Naive thymus-derived CD8-positive, alpha-beta T cell (primary cell): ENCODE data around the gene C21orf58. TPM values are rescaled to one million over a fixed set of nuclear protein-coding genes. Genes with fewer than 3 reads are reported as not detected.

Source experiments
- ATAC-seq, 2 donors: fragments of 150-1000 bp; cut with Tn5 transposase in 1 of 2; sonication (Bioruptor Pico), chemical (Tn5 transposase) in 1 of 2; 1 replicate in 1 of 2; 2 replicates in 1 of 2; pipeline ENCODE4 v1.10.0; 2021; ENCODE audit warnings: mild to moderate bottlenecking in 2 of 2, moderate library complexity in 2 of 2
- POLR2A ChIA-PET: fragments of 350-600 bp; sonication (Branson Sonifier 250); formaldehyde crosslinking; loops from one replicate; lab custom pipeline; 2021; ENCODE audit warnings: antibody characterized with exemption; lab: Charles Lee
- DNase-seq, 10 donors: peaks; one replicate each; pipeline versions ENCODE4 v3.0.0 to v3.0.0-alpha.2; 2020 to 2022
- H3K27ac Mint-ChIP-seq, 10 donors: one replicate each; pipeline ENCODE4 v1.8.0; 2020 to 2022; ENCODE audit warnings: mild to moderate bottlenecking in 10 of 10, mixed read lengths in 10 of 10, moderate library complexity in 4 of 10, inconsistent platforms in 1 of 10
- H3K27me3 Mint-ChIP-seq, 5 donors: one replicate each; pipeline ENCODE4 v1.8.0; 2021 to 2022; ENCODE audit warnings: mixed read lengths in 5 of 5
- H3K36me3 Mint-ChIP-seq, 3 donors: one replicate each; pipeline ENCODE4 v1.8.0; 2020 to 2022; ENCODE audit warnings: mixed read lengths in 3 of 3, mild to moderate bottlenecking in 2 of 3, inconsistent platforms in 1 of 3
- H3K4me1 Mint-ChIP-seq, 4 donors: one replicate each; pipeline ENCODE4 v1.8.0; 2021 to 2022; ENCODE audit warnings: mixed read lengths in 4 of 4
- H3K4me3 Mint-ChIP-seq, 10 donors: one replicate each; pipeline ENCODE4 v1.8.0; 2020 to 2022; ENCODE audit warnings: mild to moderate bottlenecking in 10 of 10, mixed read lengths in 10 of 10, moderate library complexity in 6 of 10, inconsistent platforms in 1 of 10
- H3K9me3 Mint-ChIP-seq, 9 donors: one replicate each; pipeline ENCODE4 v1.8.0; 2020 to 2022; ENCODE audit warnings: mixed read lengths in 9 of 9, mild to moderate bottlenecking in 3 of 9, inconsistent platforms in 1 of 9, moderate library complexity in 1 of 9
- polyA plus RNA-seq, 3 donors: library from polyadenylated mRNA; unstranded; fragments of 300-500 nt; fragmentation: Illumina TruSeq; gene quantifications; one replicate each; pipeline ENCODE4 v1.2.3, GENCODE V29; 2021
- total RNA-seq, 8 experiments: library from RNA in 2 of 8; stranded (reverse) in 2 of 8; gene quantifications; one replicate each; pipeline ENCODE4 v1.2.3 and lab custom pipeline; 2021 to 2026

C21orf58 gene
- total and polyA plus RNA-seq, 5 experiments from 2014 or later = 0.44 to 7.3 (median 1.2) TPM

GRCh38 chr21:46299167-46299566 is 24.5 kb downstream of the C21orf58 start:
- Mint-ChIP-seq H3K27ac (peak overlapping the region in 1 of 10 donors; percentile 15), H3K36me3 (peaks cover 0 to 5% (median 1%) of the 10 kb centered on the region in 3 donors), H3K27me3 (peaks cover 0 to 2% (median 0%) of the 10 kb centered on the region in 5 donors), H3K9me3 (peaks cover 0 to 4% (median 0%) of the 10 kb centered on the region in 9 donors), H3K4me1 (peaks cover 5 to 22% (median 13%) of the 10 kb centered on the region in 4 donors), H3K4me3 (peak overlapping the region in 5 of 10 donors; percentile 15 to 64 (median 40))
- ATAC-seq (no peak), DNase-seq (no peak)
- POLR2A ChIA-PET = no interaction called here

- POLR2A ChIA-PET = interaction anchor here (1.0 kb wide), 1 partner anchor 128 kb away, joined by 3 read pairs; no protein-coding TSS in a partner anchor
- DNase-seq = peak in 3 of 10 donors; percentile 15 to 20 (median 15)
- Mint-ChIP-seq H3K27ac (peak overlapping the region in 6 of 10 donors; percentile 11 to 94 (median 76)), H3K9me3 (peaks cover 0 to 4% (median 0%) of the 10 kb centered on the region in 9 donors), H3K4me1 (peaks cover 5 to 22% (median 13%) of the 10 kb centered on the region in 4 donors), H3K27me3 (peaks cover 0 to 2% (median 0%) of the 10 kb centered on the region in 5 donors), H3K4me3 (peak overlapping the region; percentile 57 to 91 (median 71)), H3K36me3 (peaks cover 0 to 2% (median 0%) of the 10 kb centered on the region in 3 donors)
- ATAC-seq = peak; percentile 33 to 45
Observed at GRCh38 chr21:46297338-46298271, 26.1 kb downstream of the C21orf58 start.

DNA sequence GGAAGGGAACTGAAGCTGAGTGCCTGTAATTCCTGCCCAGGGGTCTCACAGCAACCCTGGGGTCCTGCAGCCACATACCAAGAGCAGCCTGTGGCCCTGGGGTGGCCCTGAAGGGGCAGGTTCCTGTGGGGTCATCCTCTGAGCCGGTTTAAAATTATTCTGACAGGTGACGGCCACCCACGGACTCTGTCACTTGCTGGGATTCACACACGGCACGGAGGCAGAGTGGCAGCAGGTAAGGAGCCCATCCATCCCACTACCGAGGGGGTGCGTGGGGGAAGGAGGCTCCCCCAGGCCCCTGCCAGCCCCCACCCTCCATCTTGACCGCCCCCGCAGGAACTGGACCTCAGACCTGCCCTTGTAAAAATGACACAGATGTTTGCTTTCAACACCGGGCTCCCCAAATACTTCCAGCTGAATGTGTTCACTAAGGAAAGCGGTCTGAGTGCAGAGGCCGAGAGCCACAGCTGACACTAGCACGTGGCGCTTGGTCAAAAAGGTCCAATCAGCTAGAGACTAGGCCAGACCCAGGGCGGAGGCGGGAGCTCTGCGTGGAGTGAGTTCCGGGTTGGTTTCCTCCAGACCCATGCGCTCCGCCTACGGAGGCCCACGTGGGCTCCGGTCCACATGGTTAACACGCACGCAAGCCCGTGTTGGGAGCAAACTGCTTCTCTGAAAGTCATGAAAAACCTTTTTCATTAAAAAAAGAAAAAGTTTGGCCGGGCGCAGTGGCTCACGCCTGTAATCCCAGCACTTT is 27.5 kb downstream of the C21orf58 start:
- POLR2A ChIA-PET = interaction anchor here (0.6 to 1.2 kb wide), 4 partner anchors 11 to 219 kb away, joined by 3 to 7 read pairs (median 4); partner anchors contain the start of genes MCM3AP and YBEY

GRCh38 chr21:46295177-46295770 is 28.4 kb downstream of the C21orf58 start:
- Mint-ChIP-seq H3K27ac (peak overlapping the region in 4 of 10 donors; percentile 24 to 72 (median 48)), H3K4me1 (peaks cover 7 to 29% (median 15%) of the 10 kb centered on the region in 4 donors), H3K4me3 (peak overlapping the region in 3 of 10 donors; percentile 7 to 64 (median 26)), H3K27me3 (peaks cover 0 to 2% (median 0%) of the 10 kb centered on the region in 5 donors), H3K9me3 (peaks cover 0 to 4% (median 0%) of the 10 kb centered on the region in 9 donors), H3K36me3 (peaks cover 0 to 12% (median 9%) of the 10 kb centered on the region in 3 donors)
- ATAC-seq (no peak), DNase-seq (no peak)
- POLR2A ChIA-PET = no interaction called here

More for the DNA sequence above, 27.5 kb downstream of the C21orf58 start:
- H3K36me3 Mint-ChIP-seq = peaks cover 0 to 11% (median 8%) of the 10 kb centered on the region in 3 donors
- H3K27me3 Mint-ChIP-seq = peaks cover 0 to 2% (median 0%) of the 10 kb centered on the region in 5 donors
- H3K4me3 Mint-ChIP-seq = peak overlapping the region in 9 of 10 donors; percentile 33 to 78 (median 69)
- peak overlapping the region in 8 of 10 donors; percentile 25 to 90 (median 86) for H3K27ac Mint-ChIP-seq
- peaks cover 7 to 24% (median 14%) of the 10 kb centered on the region in 4 donors for H3K4me1 Mint-ChIP-seq
- DNase-seq (peak in 9 of 10 donors; percentile 10 to 77 (median 43)), ATAC-seq (peak; percentile 89 to 90)
- H3K9me3 Mint-ChIP-seq = peaks cover 0 to 4% (median 0%) of the 10 kb centered on the region in 9 donors

DNA sequence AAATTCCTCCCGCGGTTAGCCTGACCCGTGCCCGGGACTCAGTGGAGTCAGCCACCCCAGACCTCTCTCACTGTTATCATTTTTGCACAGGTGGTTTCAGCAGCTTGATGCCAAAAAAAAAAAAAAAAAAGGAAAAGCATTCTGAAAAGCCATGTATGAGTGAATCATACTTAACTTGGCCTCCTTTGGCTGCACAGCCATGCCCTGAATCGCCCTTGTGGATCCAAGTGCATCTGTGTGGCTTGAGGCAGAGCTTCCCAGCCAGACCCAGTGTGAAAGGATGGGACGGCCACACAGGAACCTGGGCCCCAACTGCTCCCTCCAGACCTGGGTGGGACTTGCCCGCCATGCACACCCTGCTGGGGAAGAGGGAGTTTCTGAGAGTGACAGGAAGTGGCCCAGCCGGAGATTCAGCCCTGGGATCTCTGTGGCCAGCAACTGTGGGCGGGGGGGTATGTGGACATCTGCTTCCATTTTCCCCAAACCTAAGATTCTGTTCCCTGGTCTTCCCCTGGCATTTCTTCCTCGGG is 29.0 kb downstream of the C21orf58 start:
- Mint-ChIP-seq H3K27me3 (peaks cover 0 to 2% (median 0%) of the 10 kb centered on the region in 5 donors), H3K27ac (peak overlapping the region in 2 of 10 donors; percentile 24 to 29), H3K4me1 (peaks cover 9 to 32% (median 16%) of the 10 kb centered on the region in 4 donors), H3K4me3 (peak overlapping the region in 2 of 10 donors; percentile 7 to 64), H3K36me3 (peaks cover 0 to 12% (median 9%) of the 10 kb centered on the region in 3 donors), H3K9me3 (peaks cover 0 to 4% (median 0%) of the 10 kb centered on the region in 9 donors)
- ATAC-seq = no peak
- POLR2A ChIA-PET = no interaction called here
- DNase-seq = no peak

DNA sequence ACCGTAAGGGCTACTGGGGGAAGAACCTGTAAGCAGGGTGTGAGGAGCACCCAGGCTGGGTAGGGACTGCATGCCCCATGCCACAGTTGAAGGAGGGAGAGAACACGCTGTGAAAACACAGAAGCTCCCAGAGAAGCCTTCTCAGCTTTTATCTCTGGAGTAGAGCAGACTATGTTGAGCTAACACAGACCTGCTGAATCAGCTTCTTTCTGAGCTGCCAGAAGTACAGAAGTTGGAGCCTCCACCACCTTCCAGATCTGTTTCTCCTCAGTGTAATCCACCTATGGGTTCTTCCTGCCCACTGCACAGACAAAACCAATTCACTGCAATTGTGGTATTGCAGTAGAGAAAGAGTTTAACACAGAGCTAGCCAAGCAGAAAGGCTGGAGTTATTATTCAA is 32.1 kb downstream of the C21orf58 start:
- Mint-ChIP-seq H3K27me3 (no peaks in the 10 kb centered on the region), H3K9me3 (peaks cover 0 to 4% (median 0%) of the 10 kb centered on the region in 9 donors), H3K27ac (peak overlapping the region in 1 of 10 donors; percentile 46), H3K4me3 (no peak overlapping the region), H3K36me3 (peaks cover 0 to 12% (median 12%) of the 10 kb centered on the region in 3 donors), H3K4me1 (peaks cover 16 to 47% (median 31%) of the 10 kb centered on the region in 4 donors)
- DNase-seq = no peak
- POLR2A ChIA-PET = interaction anchor here (0.5 to 0.6 kb wide), 2 partner anchors 27 to 516 kb away, joined by 3 to 5 read pairs; no protein-coding TSS in a partner anchor
- no peak for ATAC-seq

DNA sequence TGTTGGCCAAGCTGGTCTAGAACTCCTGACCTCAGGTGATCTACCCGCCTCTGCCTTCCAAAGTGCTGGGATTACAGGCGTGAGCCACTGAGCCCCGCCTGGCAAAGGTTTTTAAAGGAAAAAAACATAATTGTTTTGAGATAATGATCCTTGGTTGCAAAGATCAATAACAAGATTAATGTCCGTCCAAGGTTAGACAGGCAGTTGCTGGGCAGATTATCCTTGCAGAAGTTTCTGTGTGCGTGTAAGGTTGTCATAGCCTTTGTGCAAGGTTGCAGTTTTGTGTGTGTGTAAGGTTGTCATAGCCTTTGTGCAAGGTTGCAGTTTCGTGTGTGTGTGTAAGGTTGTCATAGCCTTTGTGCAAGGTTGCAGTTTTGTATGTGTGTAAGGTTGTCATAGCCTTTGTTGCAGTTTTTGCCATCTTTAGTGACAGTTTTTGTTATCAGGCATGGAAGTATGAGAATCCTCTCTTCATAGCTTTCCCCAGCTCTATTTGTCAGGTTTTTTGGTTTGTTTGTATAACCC is 34.0 kb downstream of the C21orf58 start:
- no peak for DNase-seq
- peak overlapping the region in 1 of 10 donors; percentile 16 for H3K4me3 Mint-ChIP-seq
- peak overlapping the region in 1 of 10 donors; percentile 41 for H3K27ac Mint-ChIP-seq

DNA sequence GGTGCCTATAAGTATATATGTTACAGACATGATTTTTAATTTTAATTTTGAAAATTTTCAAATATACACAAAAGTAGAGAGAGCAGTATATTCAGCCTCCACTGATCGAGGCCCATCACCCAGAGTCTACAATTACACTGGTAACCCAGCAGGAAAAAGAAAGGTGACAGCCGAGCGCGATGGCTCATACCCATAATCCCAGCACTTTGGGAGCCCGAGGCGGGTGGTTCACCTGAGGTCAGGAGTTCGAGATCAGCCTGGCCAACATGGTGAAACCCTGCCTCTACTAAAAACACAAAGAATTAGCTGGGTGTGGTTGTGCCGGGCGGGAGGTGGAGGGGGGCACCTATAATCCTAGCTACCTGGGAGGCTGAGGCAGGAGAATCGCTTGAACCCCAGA is 36.1 kb downstream of the C21orf58 start:
- Mint-ChIP-seq H3K36me3 (peaks cover 4 to 34% (median 23%) of the 10 kb centered on the region in 3 donors), H3K27ac (peak overlapping the region in 3 of 10 donors; percentile 59 to 97 (median 95)), H3K9me3 (peaks cover 0 to 2% (median 0%) of the 10 kb centered on the region in 9 donors), H3K4me3 (peak overlapping the region in 6 of 10 donors; percentile 19 to 100 (median 72)), H3K4me1 (peaks cover 22 to 63% (median 46%) of the 10 kb centered on the region in 4 donors), H3K27me3 (no peaks in the 10 kb centered on the region)
- POLR2A ChIA-PET = no interaction called here
- ATAC-seq (no peak), DNase-seq (no peak)

More for the DNA sequence above, 34.0 kb downstream of the C21orf58 start:
- POLR2A ChIA-PET = no interaction called here
- Mint-ChIP-seq H3K27me3 (no peaks in the 10 kb centered on the region), H3K4me1 (peaks cover 18 to 46% (median 33%) of the 10 kb centered on the region in 4 donors), H3K36me3 (peaks cover 0 to 14% (median 12%) of the 10 kb centered on the region in 3 donors), H3K9me3 (peaks cover 0 to 4% (median 0%) of the 10 kb centered on the region in 9 donors)
- ATAC-seq = no peak

DNA sequence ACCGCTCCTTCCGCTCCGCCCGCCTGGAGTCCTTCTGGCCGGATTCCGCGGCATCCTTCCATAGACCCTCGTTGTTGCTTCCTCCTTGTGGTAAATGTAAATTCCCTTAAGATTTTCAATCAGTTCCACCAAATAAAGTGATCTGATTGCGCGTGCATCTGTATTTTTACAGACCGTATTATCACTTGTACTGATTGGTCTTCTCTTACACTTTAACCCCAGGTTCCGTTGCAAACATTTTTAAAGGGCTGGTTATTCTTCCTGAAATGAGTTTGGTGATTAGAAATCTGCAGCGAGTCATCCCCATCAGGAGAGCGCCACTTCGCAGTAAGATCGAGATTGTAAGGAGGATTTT is 37.0 kb downstream of the C21orf58 start:
- POLR2A ChIA-PET = interaction anchor here (0.6 to 1.4 kb wide), 2 partner anchors 37 to 72 kb away, joined by 4 read pairs; partner anchors contain the start of genes C21orf58 and PCNT
- Mint-ChIP-seq H3K4me3 (peak overlapping the region; percentile 86 to 100 (median 97)), H3K27me3 (no peaks in the 10 kb centered on the region), H3K9me3 (no peaks in the 10 kb centered on the region), H3K4me1 (peaks cover 22 to 69% (median 50%) of the 10 kb centered on the region in 4 donors), H3K36me3 (peaks cover 4 to 37% (median 17%) of the 10 kb centered on the region in 3 donors), H3K27ac (peak overlapping the region; percentile 89 to 98 (median 97))
- no peak for DNase-seq
- ATAC-seq = peak in 1 of 2 donors; percentile 28

- peaks cover 4 to 39% (median 11%) of the 10 kb centered on the region in 3 donors for H3K36me3 Mint-ChIP-seq
- POLR2A ChIA-PET = interaction anchor here (0.6 to 1.5 kb wide), 5 partner anchors 10 to 138 kb away, joined by 4 to 8 read pairs (median 5); partner anchors contain the start of genes C21orf58 and PCNT
- peak within 1 kb of the TSS; percentile 86 to 100 (median 97) for H3K4me3 Mint-ChIP-seq
- H3K27me3 Mint-ChIP-seq = no peaks in the 10 kb centered on the region
- H3K4me1 Mint-ChIP-seq = peaks cover 20 to 70% (median 54%) of the 10 kb centered on the region in 4 donors
- ATAC-seq (peak; percentile 86 to 88), DNase-seq (peak; percentile 69 to 90 (median 80))
- no peaks in the 10 kb centered on the region for H3K9me3 Mint-ChIP-seq
- H3K27ac Mint-ChIP-seq = peak within 1 kb of the TSS; percentile 89 to 98 (median 97)
Observed at GRCh38 chr21:46285761-46286647, 37.7 kb downstream of the C21orf58 start, which contains the start of gene YBEY. Gene YBEY (plus strand): TSS chr21:46286342. CDS start chr21:46286914, 572 bp downstream.
